Ascending aorta (tissue), 2 donors: Measurements from ENCODE around the gene SEMA3C. TPM values are rescaled to one million over a fixed set of nuclear protein-coding genes. Genes with fewer than 3 reads are reported as not detected.

Experiments
- DNase-seq, 2 donors: peaks; one replicate each; pipeline ENCODE4 v3.0.0-alpha.2; 2019; ENCODE audit warnings: low spot score in 2 of 2
- H3K27ac ChIP-seq, 2 donors: fragments of 200-600 bp; sonication (generic); one replicate each; pipeline ENCODE4 v1.5.1; 2016 to 2017; ENCODE audit warnings: mild to moderate bottlenecking in 1 of 2
- H3K27me3 ChIP-seq: fragments of 200-600 bp; sonication (generic); one replicate; pipeline ENCODE4 v1.5.1; 2017
- H3K36me3 ChIP-seq, 2 donors: fragments of 200-600 bp; sonication (generic); one replicate each; pipeline ENCODE4 v1.5.1; 2016
- H3K4me1 ChIP-seq, 2 donors: fragments of 200-600 bp; sonication (generic); one replicate each; pipeline ENCODE4 v1.5.1; 2016 to 2017; ENCODE audit warnings: mild to moderate bottlenecking in 1 of 2
- H3K4me3 ChIP-seq, 2 donors: fragments of 200-600 bp; sonication (generic); one replicate each; pipeline ENCODE4 v1.5.1; 2016 to 2017; ENCODE audit warnings: mild to moderate bottlenecking in 1 of 2
- H3K9me3 ChIP-seq, 2 donors: fragments of 200-600 bp; sonication (generic); one replicate each; pipeline ENCODE4 v1.5.1; 2016
- CTCF ChIP-seq, 3 experiments: fragments of 200-600 bp in 2 of 3; fragments of 450-650 bp in 1 of 3; sonication (generic) in 2 of 3; IDR thresholded peaks; one replicate each; pipeline ENCODE4 v1.5.1; 2016 to 2019; ENCODE audit warnings: antibody characterized with exemption in 3 of 3, mild to moderate bottlenecking in 1 of 3, moderate library complexity in 1 of 3
- intact Hi-C: fragments of 100-400 bp; cut with DNase I; formaldehyde crosslinking; loops from one replicate; pipeline ENCODE4 v1.15.1; 2023
- total RNA-seq: library from RNA; depleted of rRNA; stranded (reverse); fragments of >200 nt; gene quantifications from one replicate; pipeline ENCODE4 v1.1.0, GENCODE V29; 2016

Gene SEMA3C
- total RNA-seq, 1 donor from 2014 or later = 16.6 TPM

- Histone ChIP-seq H3K9me3 (no peaks in the 10 kb centered on the region), H3K4me1 (no peaks in the 10 kb centered on the region), H3K27ac (no peak overlapping the region), H3K36me3 (no peaks in the 10 kb centered on the region), H3K27me3 (no peaks in the 10 kb centered on the region), H3K4me3 (no peak overlapping the region)
- no peak for TF ChIP-seq CTCF (IDR thresholded peaks at IDR 0.05)
- no peak for DNase-seq
- intact Hi-C loops = no loop called here
Observed at GRCh38 chr7:80731281-80731680, 187.6 kb downstream of the SEMA3C start.

GRCh38 chr7:80729591-80730320 lies 189.1 kb downstream of the SEMA3C start:
- no peak for TF ChIP-seq CTCF (IDR thresholded peaks at IDR 0.05)
- Histone ChIP-seq H3K27ac (no peak overlapping the region), H3K4me3 (no peak overlapping the region), H3K27me3 (no peaks in the 10 kb centered on the region), H3K36me3 (no peaks in the 10 kb centered on the region), H3K4me1 (no peaks in the 10 kb centered on the region), H3K9me3 (no peaks in the 10 kb centered on the region)
- no peak for DNase-seq
- intact Hi-C loops = no loop called here

- H3K27me3 ChIP-seq = no peaks in the 10 kb centered on the region
- no peaks in the 10 kb centered on the region for H3K9me3 ChIP-seq
- peaks cover 0 to 9% of the 10 kb centered on the region in 2 donors for H3K4me1 ChIP-seq
- no peaks in the 10 kb centered on the region for H3K36me3 ChIP-seq
- DNase-seq = no peak
- no peak overlapping the region for H3K4me3 ChIP-seq
- no peak overlapping the region for H3K27ac ChIP-seq
- intact Hi-C loops = no loop called here
- TF ChIP-seq CTCF (IDR thresholded peaks at IDR 0.05) = no peak
Observed at GRCh38 chr7:80726666-80727065, 192.2 kb downstream of the SEMA3C start.

GRCh38 chr7:80725181-80725611 lies 193.7 kb downstream of the SEMA3C start:
- H3K4me3 ChIP-seq = no peak overlapping the region
- no peaks in the 10 kb centered on the region for H3K27me3 ChIP-seq
- peaks cover 0 to 11% of the 10 kb centered on the region in 2 donors for H3K4me1 ChIP-seq
- no peaks in the 10 kb centered on the region for H3K36me3 ChIP-seq
- no peak for DNase-seq
- intact Hi-C loops = no loop called here
- no peak overlapping the region for H3K27ac ChIP-seq
- no peak for TF ChIP-seq CTCF (IDR thresholded peaks at IDR 0.05)
- no peaks in the 10 kb centered on the region for H3K9me3 ChIP-seq

- H3K4me3 ChIP-seq = no peak overlapping the region
- no peak overlapping the region for H3K27ac ChIP-seq
- TF ChIP-seq CTCF (IDR thresholded peaks at IDR 0.05) = no peak
- H3K4me1 ChIP-seq = peaks cover 0 to 11% of the 10 kb centered on the region in 2 donors
- H3K36me3 ChIP-seq = no peaks in the 10 kb centered on the region
- no peak for DNase-seq
- no peaks in the 10 kb centered on the region for H3K27me3 ChIP-seq
- H3K9me3 ChIP-seq = no peaks in the 10 kb centered on the region
- intact Hi-C loops = loop anchor here (5.0 kb wide), 4 partner anchors 58 to 218 kb away; partner anchors contain the start of gene SEMA3C
Observed at GRCh38 chr7:80724249-80724871, 194.5 kb downstream of the SEMA3C start.
